Neural progenitor cell (in vitro differentiated cells): Measurements from ENCODE around the gene CHST14. TPM values are rescaled to one million over a fixed set of nuclear protein-coding genes. Genes with fewer than 3 reads are reported as not detected.

Experiments used
- DNase-seq: peaks from one replicate; pipeline ENCODE4 v3.0.0-alpha.2; 2016; ENCODE audit warnings: low spot score
- H2AFZ ChIP-seq: fragments of 200-600 bp; sonication (generic); replicated peaks from 2 replicates; pipeline ENCODE4 v1.6.1; 2016; ENCODE audit warnings: antibody characterized with exemption
- H3F3A ChIP-seq: fragments of 200-600 bp; sonication (generic); 2 replicates; pipeline ENCODE4 v1.6.1; 2016; ENCODE audit warnings: antibody characterized with exemption, low read depth
- H3K27ac ChIP-seq: fragments of 200-600 bp; sonication (generic); 2 replicates; pipeline ENCODE4 v1.5.1; 2016; ENCODE audit warnings: mild to moderate bottlenecking
- H3K27me3 ChIP-seq: fragments of 200-600 bp; sonication (generic); 2 replicates; pipeline ENCODE4 v1.6.1; 2016; ENCODE audit warnings: mild to moderate bottlenecking, moderate library complexity
- H3K36me3 ChIP-seq: fragments of 200-600 bp; sonication (generic); 2 replicates; pipeline ENCODE4 v1.5.1; 2016
- H3K4me1 ChIP-seq: fragments of 200-600 bp; sonication (generic); 2 replicates; pipeline ENCODE4 v1.6.1; 2016; ENCODE audit warnings: mixed run types
- H3K4me2 ChIP-seq: fragments of 200-600 bp; sonication (generic); 2 replicates; pipeline ENCODE4 v1.6.1; 2016
- H3K4me3 ChIP-seq: fragments of 200-600 bp; sonication (generic); 2 replicates; pipeline ENCODE4 v1.5.1; 2016
- H3K79me2 ChIP-seq: fragments of 200-600 bp; sonication (generic); 2 replicates; pipeline ENCODE4 v1.6.1; 2016; ENCODE audit warnings: low read depth
- H3K9ac ChIP-seq: fragments of 200-600 bp; sonication (generic); 2 replicates; pipeline ENCODE4 v1.6.1; 2016
- H3K9me3 ChIP-seq: fragments of 200-600 bp; sonication (generic); 2 replicates; pipeline ENCODE4 v1.5.1; 2016; ENCODE audit warnings: low read depth
- H4K20me1 ChIP-seq: fragments of 200-600 bp; sonication (generic); 2 replicates; pipeline ENCODE4 v1.6.1; 2016; ENCODE audit warnings: low read depth
- H3K27ac Mint-ChIP-seq: 3 replicates; pipeline ENCODE4 v1.8.0; 2021; ENCODE audit warnings: mixed read lengths
- H3K27me3 Mint-ChIP-seq: 2 replicates; pipeline ENCODE4 v1.8.0; 2022; ENCODE audit warnings: low read depth, mild to moderate bottlenecking, inconsistent platforms, moderate library complexity, mixed read lengths; ENCODE audit not compliant: insufficient read depth
- H3K36me3 Mint-ChIP-seq: 3 replicates; pipeline ENCODE4 v1.8.0; 2021; ENCODE audit warnings: mixed read lengths
- H3K4me1 Mint-ChIP-seq: 3 replicates; pipeline ENCODE4 v1.8.0; 2021; ENCODE audit warnings: mixed read lengths
- H3K4me3 Mint-ChIP-seq: 3 replicates; pipeline ENCODE4 v1.8.0; 2021; ENCODE audit warnings: mild to moderate bottlenecking, moderate library complexity, mixed read lengths
- H3K9me3 Mint-ChIP-seq: 3 replicates; pipeline ENCODE4 v1.8.0; 2020; ENCODE audit warnings: mixed read lengths
- EZH2 ChIP-seq: fragments of 200-600 bp; sonication (generic); IDR thresholded peaks from 2 replicates; pipeline ENCODE4 v1.6.1; 2017; ENCODE audit warnings: antibody characterized with exemption, mild to moderate bottlenecking, moderate library complexity
- EZH2phosphoT487 ChIP-seq: fragments of 200-600 bp; sonication (generic); IDR thresholded peaks from 2 replicates; pipeline ENCODE4 v1.6.1; 2017; ENCODE audit warnings: antibody characterized with exemption
- total RNA-seq: library from RNA; depleted of rRNA; stranded (reverse); fragments of >200 nt; gene quantifications from 2 replicates; pipeline ENCODE4 v1.2.3, GENCODE V29; 2015; ENCODE audit warnings: low replicate concordance
- TF ChIP-seq, protein P1 (sequence below): fragments of 200-600 bp; sonication (generic); IDR thresholded peaks from 2 replicates; pipeline ENCODE4 v1.5.1; 2017; ENCODE audit warnings: antibody characterized with exemption, mild to moderate bottlenecking

The CHST14 gene
- total RNA-seq, 1 donor from 2014 or later, result 11.9 TPM

DNA sequence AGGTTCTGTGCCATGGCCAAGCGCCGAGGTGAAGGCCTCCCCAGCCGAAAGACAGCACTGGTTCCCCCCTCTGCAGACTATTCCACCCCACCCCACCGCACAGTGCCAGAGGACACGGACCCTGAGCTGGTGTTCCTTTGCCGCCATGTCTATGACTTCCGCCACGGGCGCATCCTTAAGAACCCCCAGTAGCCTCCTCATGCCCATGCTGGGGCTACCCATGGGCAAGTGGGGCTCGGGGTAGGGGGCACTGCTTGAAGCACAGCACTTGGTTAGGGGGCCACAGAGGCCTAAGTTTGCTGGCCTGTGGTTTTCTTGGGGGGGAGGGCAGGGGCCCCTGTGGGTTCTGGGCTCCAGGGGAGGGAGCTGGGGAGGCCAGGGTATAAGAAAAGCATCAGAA lies 4.8 kb upstream of the CHST14 start:
- no peaks in the 10 kb centered on the region for H3K27me3 ChIP-seq
- Mint-ChIP-seq H3K36me3 (peaks cover 6% of the 10 kb centered on the region), H3K27me3 (peaks cover 7% of the 10 kb centered on the region), H3K9me3 (no peaks in the 10 kb centered on the region), H3K27ac (no peak overlapping the region), H3K4me1 (peaks cover 13% of the 10 kb centered on the region), H3K4me3 (no peak overlapping the region)
- H2AFZ ChIP-seq, result no peak overlapping the region
- H3K4me2 ChIP-seq, result no peak overlapping the region
- H3K9me3 ChIP-seq, result no peaks in the 10 kb centered on the region
- peaks cover 22% of the 10 kb centered on the region for H3F3A ChIP-seq
- no peaks in the 10 kb centered on the region for H3K79me2 ChIP-seq
- no peak overlapping the region for H3K27ac ChIP-seq
- TF ChIP-seq EZH2 (no peak), EZH2phosphoT487 (no peak)
- TF ChIP-seq, protein P1, sequence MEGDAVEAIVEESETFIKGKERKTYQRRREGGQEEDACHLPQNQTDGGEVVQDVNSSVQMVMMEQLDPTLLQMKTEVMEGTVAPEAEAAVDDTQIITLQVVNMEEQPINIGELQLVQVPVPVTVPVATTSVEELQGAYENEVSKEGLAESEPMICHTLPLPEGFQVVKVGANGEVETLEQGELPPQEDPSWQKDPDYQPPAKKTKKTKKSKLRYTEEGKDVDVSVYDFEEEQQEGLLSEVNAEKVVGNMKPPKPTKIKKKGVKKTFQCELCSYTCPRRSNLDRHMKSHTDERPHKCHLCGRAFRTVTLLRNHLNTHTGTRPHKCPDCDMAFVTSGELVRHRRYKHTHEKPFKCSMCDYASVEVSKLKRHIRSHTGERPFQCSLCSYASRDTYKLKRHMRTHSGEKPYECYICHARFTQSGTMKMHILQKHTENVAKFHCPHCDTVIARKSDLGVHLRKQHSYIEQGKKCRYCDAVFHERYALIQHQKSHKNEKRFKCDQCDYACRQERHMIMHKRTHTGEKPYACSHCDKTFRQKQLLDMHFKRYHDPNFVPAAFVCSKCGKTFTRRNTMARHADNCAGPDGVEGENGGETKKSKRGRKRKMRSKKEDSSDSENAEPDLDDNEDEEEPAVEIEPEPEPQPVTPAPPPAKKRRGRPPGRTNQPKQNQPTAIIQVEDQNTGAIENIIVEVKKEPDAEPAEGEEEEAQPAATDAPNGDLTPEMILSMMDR, result no peak
- no peaks in the 10 kb centered on the region for H3K36me3 ChIP-seq
- DNase-seq, result no peak
- no peak overlapping the region for H3K4me3 ChIP-seq
- H4K20me1 ChIP-seq, result peaks cover 5% of the 10 kb centered on the region
- peaks cover 6% of the 10 kb centered on the region for H3K4me1 ChIP-seq
- no peak overlapping the region for H3K9ac ChIP-seq

DNA sequence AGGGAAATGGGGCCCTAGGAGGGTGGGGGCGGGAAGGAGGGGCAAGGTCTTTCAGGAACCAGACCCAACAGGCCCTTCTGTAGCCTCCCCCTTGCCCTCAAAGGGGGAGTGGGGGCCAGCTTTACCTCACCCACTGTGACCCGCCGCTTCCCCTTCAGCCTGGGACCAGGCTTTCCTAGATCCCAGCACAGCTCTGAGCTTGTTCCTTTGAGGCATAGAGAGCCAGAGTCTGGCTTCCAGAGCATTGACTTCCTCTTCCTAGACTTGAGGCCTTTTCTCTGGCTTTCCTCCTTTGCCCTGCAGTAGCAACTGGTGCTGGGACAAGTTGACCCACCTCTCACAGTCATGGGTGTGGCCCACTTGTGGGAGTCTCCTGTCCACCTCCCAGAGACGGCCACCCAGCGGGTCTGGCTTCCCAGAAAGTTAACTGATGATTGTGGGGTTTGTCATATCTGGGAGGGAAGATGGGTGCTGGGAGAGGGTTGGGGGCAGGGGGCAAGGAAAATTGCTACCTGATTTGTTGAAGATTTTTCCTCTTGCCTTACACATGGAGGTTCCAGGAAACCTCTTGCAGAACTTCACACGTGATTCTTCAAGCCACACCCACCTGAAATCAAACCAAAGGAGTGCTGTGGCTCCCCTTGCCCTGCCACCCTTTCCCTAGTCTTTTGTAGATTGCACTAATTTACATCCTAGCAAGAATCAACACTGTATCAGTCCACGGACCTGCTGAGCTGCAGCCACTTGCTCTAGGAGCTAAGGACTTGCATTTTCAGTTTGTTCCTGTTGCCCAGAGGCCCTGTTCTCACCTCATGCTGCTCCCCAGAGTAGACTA lies 4.1 kb upstream of the CHST14 start:
- Histone ChIP-seq H3K4me3 (no peak overlapping the region), H3K79me2 (peaks cover 3% of the 10 kb centered on the region), H2AFZ (no peak overlapping the region), H3K9me3 (no peaks in the 10 kb centered on the region), H3K36me3 (no peaks in the 10 kb centered on the region), H3K9ac (no peak overlapping the region), H3F3A (peaks cover 26% of the 10 kb centered on the region), H3K4me1 (peaks cover 6% of the 10 kb centered on the region), H3K27ac (no peak overlapping the region), H4K20me1 (peaks cover 2% of the 10 kb centered on the region), H3K27me3 (peaks cover under 1% of the 10 kb centered on the region), H3K4me2 (no peak overlapping the region)
- DNase-seq, result no peak
- no peak overlapping the region for H3K4me3 Mint-ChIP-seq
- H3K27me3 Mint-ChIP-seq, result peaks cover 8% of the 10 kb centered on the region
- H3K27ac Mint-ChIP-seq, result peak overlapping the region; percentile 53
- peaks cover 6% of the 10 kb centered on the region for H3K36me3 Mint-ChIP-seq
- H3K9me3 Mint-ChIP-seq, result no peaks in the 10 kb centered on the region
- H3K4me1 Mint-ChIP-seq, result peaks cover 14% of the 10 kb centered on the region
- TF ChIP-seq, protein P1, result no peak
- TF ChIP-seq EZH2phosphoT487 (no peak), EZH2 (no peak)

DNA sequence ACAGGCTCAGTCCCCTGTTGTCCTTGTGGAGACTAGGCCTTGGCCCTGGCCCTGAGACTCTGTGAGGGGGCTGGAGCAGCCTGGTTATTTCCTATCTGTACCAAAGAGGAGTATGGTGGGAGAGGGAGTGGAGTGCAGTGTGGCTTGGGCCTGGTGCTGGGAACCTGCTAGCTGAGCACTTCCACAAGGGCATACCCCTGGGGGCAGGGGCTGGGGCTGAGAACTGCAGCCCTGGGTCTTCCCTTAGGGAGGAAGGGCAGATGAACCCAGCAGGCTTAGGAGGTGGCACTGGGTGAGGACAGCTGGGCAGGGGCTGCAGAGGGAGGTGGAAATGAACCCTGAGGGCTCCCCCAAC lies 3.5 kb upstream of the CHST14 start:
- Histone ChIP-seq H4K20me1 (peaks cover 7% of the 10 kb centered on the region), H3F3A (peaks cover 28% of the 10 kb centered on the region), H3K4me3 (no peak overlapping the region), H3K4me2 (no peak overlapping the region), H3K4me1 (peaks cover 6% of the 10 kb centered on the region), H3K9me3 (no peaks in the 10 kb centered on the region), H2AFZ (no peak overlapping the region), H3K79me2 (peaks cover 9% of the 10 kb centered on the region), H3K9ac (no peak overlapping the region), H3K27me3 (peaks cover 6% of the 10 kb centered on the region), H3K27ac (no peak overlapping the region), H3K36me3 (no peaks in the 10 kb centered on the region)
- peaks cover 6% of the 10 kb centered on the region for H3K36me3 Mint-ChIP-seq
- H3K4me1 Mint-ChIP-seq, result peaks cover 16% of the 10 kb centered on the region
- H3K9me3 Mint-ChIP-seq, result no peaks in the 10 kb centered on the region
- H3K27me3 Mint-ChIP-seq, result peaks cover 11% of the 10 kb centered on the region
- no peak overlapping the region for H3K4me3 Mint-ChIP-seq
- no peak overlapping the region for H3K27ac Mint-ChIP-seq
- no peak for DNase-seq
- TF ChIP-seq EZH2phosphoT487 (no peak), EZH2 (no peak)
- TF ChIP-seq, protein P1, result no peak
